Renal cortex interstitium (tissue), 11 donors: ENCODE data around the gene FBXW4. TPM values are rescaled to one million over a fixed set of nuclear protein-coding genes. Genes with fewer than 3 reads are reported as not detected.

ENCODE experiments used
- DNase-seq, 11 donors: peaks; one replicate each; pipeline ENCODE4 v3.0.0-alpha.2; 2013; ENCODE audit warnings: low read depth in 9 of 11, low spot score in 4 of 11; ENCODE audit errors: extremely low read depth in 1 of 11
- polyA plus RNA-seq, 3 donors: library from polyadenylated mRNA; unstranded; fragments of 120-200 nt; gene quantifications; one replicate each; pipeline ENCODE4 v1.2.1, GENCODE V29; 2013; ENCODE audit not compliant: insufficient read length in 3 of 3

Gene FBXW4
- polyA plus RNA-seq, 3 donors: 52.7 to 56.5 (median 55.5) TPM

GRCh38 chr10:101565370-101565900 is 129.5 kb downstream of the FBXW4 start:
- no peak for DNase-seq

GRCh38 chr10:101564490-101564991 is 130.4 kb downstream of the FBXW4 start:
- no peak for DNase-seq

GRCh38 chr10:101563497-101564040 is 131.4 kb downstream of the FBXW4 start:
- DNase-seq: no peak

- no peak for DNase-seq
Observed at GRCh38 chr10:101563007-101563406, 132.0 kb downstream of the FBXW4 start.

GRCh38 chr10:101562231-101562630 is 132.7 kb downstream of the FBXW4 start:
- no peak for DNase-seq

- DNase-seq: no peak
Observed at GRCh38 chr10:101561068-101561915, 133.7 kb downstream of the FBXW4 start.

Other genes with a start within 250 kb of the FBXW4 start
- gene POLL, start 106.9 kb downstream of the FBXW4 start, polyA plus RNA-seq: 10 to 100 TPM; 31.8 to 42.2 (median 34.1) TPM
- 10 to 100 TPM; 42.1 to 48.5 (median 47.8) TPM for gene DPCD, start 106.8 kb downstream of the FBXW4 start, polyA plus RNA-seq
- gene FGF8, start 80.9 kb upstream of the FBXW4 start, polyA plus RNA-seq: 10 to 100 TPM in 1 of 3 donors, 1 to 10 TPM in 2; 7.0 to 10.9 (median 9.6) TPM
- 10 to 100 TPM; 53.1 to 71.5 (median 63.0) TPM for gene NPM3, start 88.3 kb upstream of the FBXW4 start, polyA plus RNA-seq
- gene OGA, start 123.3 kb upstream of the FBXW4 start, polyA plus RNA-seq: 100 to 1,000 TPM; 125 to 245 (median 168) TPM
- gene KCNIP2, start 148.6 kb upstream of the FBXW4 start, polyA plus RNA-seq: 1 to 10 TPM; 4.0 to 8.1 (median 4.2) TPM